GM18508 (cell line): ENCODE data around the gene TPP1.

Source experiments
- ATAC-seq: cut with Tn5 transposase; IDR thresholded peaks from one replicate; pipeline ENCODE4 v1.9.1; 2021; ENCODE audit warnings: moderate number of reproducible peaks; ENCODE audit not compliant: insufficient read depth, unreplicated experiment

Gene TPP1

GRCh38 chr11:6629892-6630631, 10.8 kb upstream of the TPP1 start:
- ATAC-seq, result no peak

GRCh38 chr11:6629573-6629891, 10.3 kb upstream of the TPP1 start:
- ATAC-seq, result no peak

- no peak for ATAC-seq
These were observed 9.3 kb upstream of the TPP1 start for GRCh38 chr11:6628526-6628925.

- peak; percentile 55 for ATAC-seq
These were observed 8.6 kb upstream of the TPP1 start for GRCh38 chr11:6627762-6628241.

GRCh38 chr11:6626971-6627761, 7.9 kb upstream of the TPP1 start:
- ATAC-seq, result no peak

- ATAC-seq, result no peak
These were observed 6.7 kb upstream of the TPP1 start for GRCh38 chr11:6625832-6626420.

- no peak for ATAC-seq
These were observed 6.1 kb upstream of the TPP1 start for GRCh38 chr11:6625156-6625831.

GRCh38 chr11:6623391-6624363, 4.5 kb upstream of the TPP1 start:
- no peak for ATAC-seq

GRCh38 chr11:6622261-6623171, 3.3 kb upstream of the TPP1 start:
- no peak for ATAC-seq

GRCh38 chr11:6621711-6622211, 2.5 kb upstream of the TPP1 start:
- ATAC-seq, result no peak

- ATAC-seq, result no peak
These were observed 1.4 kb upstream of the TPP1 start for GRCh38 chr11:6620636-6621035.

GRCh38 chr11:6618117-6619003, 862 bp downstream of the TPP1 start:
- ATAC-seq, result no peak

- no peak for ATAC-seq
These were observed 1.9 kb downstream of the TPP1 start for GRCh38 chr11:6617315-6617781.

GRCh38 chr11:6616596-6617250, 2.5 kb downstream of the TPP1 start:
- ATAC-seq, result no peak

GRCh38 chr11:6615882-6616585, 3.2 kb downstream of the TPP1 start:
- ATAC-seq, result no peak

GRCh38 chr11:6615046-6615445, 4.2 kb downstream of the TPP1 start:
- ATAC-seq, result no peak
